T47D (cell line): Measurements from ENCODE around the gene FARP1.
"Not testable (repeated sequence)": the region's sequence is repeated elsewhere in the genome, so short reads cannot be mapped to it uniquely, and the experiment has no call there.

Experiments
- DNase-seq, 2 experiments: peaks; one replicate each; pipeline versions ENCODE4 v3.0.0 to v3.0.0-alpha.2; 2011 to 2012; ENCODE audit warnings: low read depth in 1 of 2, low spot score in 1 of 2
- JUND ChIP-seq: IDR thresholded peaks from 2 replicates; pipeline ENCODE4 v1.6.1; 2012; ENCODE audit warnings: low read depth
- in situ Hi-C: cut with HindIII; loops from 2 replicates; pipeline ENCODE4 v1.10.0; 2016; ENCODE audit warnings: low sequenced_read_pairs, low pct_unique_long_range_greater_than_20kb

The FARP1 gene

DNA sequence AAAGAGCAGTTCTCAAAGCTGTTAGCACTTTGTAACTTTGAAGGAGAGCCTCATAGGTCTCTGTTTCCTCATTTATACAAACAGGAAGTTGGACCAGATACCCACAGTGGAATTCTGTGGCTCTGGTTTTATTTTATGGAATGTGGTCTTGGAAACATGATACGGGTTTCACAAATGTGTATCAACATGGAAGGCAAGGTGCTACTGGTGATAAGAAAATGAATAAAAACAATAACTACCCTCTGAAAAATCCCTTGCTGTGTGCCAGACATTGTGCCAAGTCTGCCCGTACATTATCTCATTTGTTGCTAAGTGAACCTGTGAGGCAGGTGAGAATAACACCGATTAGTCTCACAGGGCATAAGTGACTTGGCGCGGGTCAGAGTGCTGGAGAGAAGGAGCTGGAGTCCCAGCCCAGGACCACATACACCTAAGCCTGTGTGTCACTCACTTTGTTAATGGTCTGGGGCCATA is 79.2 kb downstream of the FARP1 start:
- in situ Hi-C loops, result no loop called here
- DNase-seq, result no peak

DNA sequence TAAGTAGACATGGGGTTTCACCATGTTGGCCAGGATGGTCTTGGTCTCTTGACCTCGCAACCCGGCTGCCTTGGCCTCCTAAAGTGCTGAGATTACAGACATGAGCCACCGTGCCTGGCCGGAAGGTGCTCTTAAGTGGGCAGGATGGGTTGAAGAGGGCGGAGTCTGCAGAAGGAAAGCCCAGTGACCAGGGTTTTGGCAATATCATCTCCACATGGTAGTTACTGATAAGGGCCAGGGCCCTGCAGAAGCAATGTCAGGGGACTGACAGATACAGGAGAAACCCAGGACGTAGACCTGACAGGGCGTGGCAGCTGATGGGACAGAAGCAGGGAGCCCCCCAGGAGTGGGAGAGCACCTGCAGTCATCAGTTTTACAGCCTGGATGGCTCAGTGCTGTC is 79.9 kb downstream of the FARP1 start:
- in situ Hi-C loops, result no loop called here
- DNase-seq, result no peak
- TF ChIP-seq JUND, result no peak

More for the DNA sequence above, 79.2 kb downstream of the FARP1 start:
- TF ChIP-seq JUND, result no peak

DNA sequence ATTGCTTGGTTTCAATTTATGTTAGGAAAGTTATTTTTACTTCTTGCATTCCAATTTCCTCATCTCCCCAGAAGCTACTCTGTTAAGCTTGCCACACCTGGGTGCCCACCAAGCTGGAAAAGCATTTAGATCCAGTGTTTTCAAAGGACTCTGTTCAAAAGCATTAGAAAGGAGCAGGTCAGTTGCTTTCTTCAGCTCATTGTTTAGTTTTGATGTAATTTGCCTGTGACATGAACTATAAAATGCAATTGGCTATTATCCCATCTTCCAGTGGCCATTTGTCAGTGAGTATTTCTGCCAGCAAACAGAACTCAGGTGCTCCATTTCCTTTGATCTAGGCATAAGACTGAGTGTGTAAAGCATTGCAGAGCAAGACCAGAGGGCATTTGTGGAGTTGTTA is 80.8 kb downstream of the FARP1 start:
- in situ Hi-C loops, result no loop called here
- TF ChIP-seq JUND, result no peak
- peak in 1 of 2 experiments; percentile 6 for DNase-seq

DNA sequence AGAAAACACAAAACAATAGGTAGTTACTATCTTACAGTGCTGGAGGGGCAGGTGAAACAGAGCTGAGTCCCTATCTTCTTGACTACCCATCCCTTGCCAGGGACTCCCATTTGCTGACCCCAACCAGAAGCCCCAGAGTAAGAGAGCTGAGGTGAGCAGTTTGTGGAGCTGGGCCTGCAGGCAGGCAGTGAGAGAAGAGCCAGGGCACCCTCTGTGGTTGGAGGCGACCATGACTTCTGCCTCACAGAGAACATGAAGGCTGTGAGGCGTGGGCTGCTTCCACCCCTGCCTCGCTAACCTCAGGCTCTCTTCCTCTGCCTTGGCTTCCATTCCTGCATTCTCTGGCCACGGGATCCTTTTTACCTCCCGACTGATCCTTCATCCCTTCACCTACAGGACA is 81.7 kb downstream of the FARP1 start:
- DNase-seq, result no peak
- in situ Hi-C loops, result no loop called here
- TF ChIP-seq JUND, result no peak

DNA sequence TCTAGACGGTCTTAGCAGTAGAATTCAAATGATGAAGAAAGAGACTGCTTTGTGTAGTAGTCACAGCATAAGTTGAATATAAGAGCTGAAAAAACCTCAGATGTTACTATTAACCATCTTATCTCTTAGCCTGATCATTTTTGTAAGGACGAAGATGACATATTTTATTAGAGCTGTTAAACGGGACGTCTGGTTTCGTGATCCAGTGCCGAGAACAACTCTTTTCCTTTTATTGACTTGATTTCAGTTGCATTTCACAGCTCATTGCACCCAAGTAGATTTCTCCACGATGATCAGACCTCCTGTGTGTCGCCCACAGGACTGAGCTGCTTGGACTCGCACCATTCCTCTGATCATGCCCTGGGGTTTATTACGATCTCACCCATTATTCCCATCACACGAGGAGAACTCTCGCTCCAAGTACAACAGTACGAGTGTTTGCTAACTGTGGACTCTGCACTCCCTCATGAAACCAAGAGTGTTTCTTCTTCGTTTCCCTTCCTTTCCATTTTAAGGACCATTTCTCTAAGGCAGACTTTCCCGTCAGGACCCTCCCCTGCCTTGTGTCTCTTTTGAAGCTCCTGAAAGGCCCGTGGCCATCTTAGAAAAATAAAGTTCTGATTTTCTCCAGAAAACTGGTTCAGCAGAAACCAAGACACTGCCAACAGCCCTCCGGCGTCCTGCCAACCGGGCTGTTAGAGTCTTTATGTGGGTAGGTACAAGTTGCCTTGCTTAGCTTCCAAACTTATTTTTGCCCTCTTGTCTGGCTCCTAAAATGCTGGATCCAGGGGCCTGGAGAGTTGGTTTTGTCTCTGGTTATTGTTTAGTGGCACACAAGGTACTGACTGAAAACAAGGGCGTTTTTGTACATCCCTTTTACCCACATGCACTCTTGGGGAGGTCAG is 82.4 kb downstream of the FARP1 start:
- in situ Hi-C loops, result no loop called here

DNA sequence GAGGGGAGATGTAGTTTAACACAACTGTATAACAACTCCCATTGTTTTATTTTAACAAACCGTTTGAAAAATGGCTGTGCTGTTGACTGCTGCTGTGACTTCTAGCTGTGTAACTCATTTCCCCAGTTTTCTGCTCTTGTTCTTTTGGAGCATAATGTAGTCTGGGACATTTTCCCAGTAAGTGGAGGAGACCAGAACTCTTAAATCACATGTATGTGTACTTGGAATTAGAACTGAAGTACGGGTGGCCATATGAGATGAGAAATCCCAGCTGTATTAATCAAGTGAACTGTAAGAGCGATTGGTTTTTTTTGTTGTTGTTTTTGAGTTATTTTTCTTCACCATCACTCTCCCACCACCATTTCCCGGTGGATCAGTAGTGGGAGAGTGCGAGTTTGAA is 83.6 kb downstream of the FARP1 start:
- in situ Hi-C loops, result no loop called here
- no peak for TF ChIP-seq JUND
- no peak for DNase-seq

More for the DNA sequence above, 82.4 kb downstream of the FARP1 start:
- TF ChIP-seq JUND, result no peak
- DNase-seq, result no peak

DNA sequence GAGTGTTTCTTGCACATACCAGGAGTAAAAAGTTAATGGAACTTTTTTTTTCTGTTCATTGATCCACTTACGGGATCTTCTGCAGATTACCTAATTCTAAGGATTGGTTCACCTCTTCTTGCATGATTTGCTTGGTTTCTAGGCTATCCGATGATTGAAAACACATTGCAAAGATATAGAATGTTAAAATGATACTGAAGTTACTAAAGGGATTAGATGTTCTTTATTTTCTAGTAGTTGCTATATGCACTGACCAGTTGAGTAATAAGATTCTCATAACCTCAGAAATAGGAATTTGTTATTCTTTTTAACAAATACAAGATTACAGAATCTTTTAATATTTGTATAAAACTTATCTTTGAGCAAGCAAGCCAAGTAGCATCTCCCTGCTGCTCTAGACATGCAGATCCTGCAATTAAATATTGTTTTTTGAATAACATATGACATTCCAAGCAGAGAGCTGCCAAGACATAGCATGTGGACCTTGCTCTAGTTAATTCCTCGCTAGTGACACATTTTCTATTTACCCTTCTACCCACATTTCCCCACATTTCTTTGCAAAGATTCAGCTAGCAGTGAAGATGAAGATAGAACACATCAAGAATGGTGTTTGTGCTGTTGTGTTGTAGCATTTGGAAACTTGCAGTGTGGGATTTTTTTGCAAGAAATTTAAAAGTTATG is 85.9 kb downstream of the FARP1 start:
- in situ Hi-C loops, result no loop called here
- TF ChIP-seq JUND, result no peak
- DNase-seq, result no peak

DNA sequence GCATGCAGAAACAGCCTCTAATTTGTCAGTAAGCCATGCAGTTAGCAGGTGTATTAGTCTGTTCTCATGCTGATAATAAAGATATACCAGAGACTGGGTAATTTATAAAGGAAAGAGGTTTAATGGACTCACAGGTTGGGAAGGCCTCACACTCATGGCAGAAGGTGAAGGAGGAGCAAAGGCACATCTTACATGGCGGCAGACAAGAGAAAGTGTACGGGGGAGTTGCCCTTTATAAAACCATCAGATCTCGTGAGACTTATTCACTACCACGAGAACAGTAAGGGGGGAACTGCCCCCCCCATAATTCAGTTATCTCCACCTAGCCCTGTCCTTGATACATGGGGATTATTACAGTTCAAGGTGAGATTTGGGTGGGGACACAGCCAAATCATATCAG is 87.9 kb downstream of the FARP1 start:
- DNase-seq, in situ Hi-C loops: not testable (repeated sequence)

DNA sequence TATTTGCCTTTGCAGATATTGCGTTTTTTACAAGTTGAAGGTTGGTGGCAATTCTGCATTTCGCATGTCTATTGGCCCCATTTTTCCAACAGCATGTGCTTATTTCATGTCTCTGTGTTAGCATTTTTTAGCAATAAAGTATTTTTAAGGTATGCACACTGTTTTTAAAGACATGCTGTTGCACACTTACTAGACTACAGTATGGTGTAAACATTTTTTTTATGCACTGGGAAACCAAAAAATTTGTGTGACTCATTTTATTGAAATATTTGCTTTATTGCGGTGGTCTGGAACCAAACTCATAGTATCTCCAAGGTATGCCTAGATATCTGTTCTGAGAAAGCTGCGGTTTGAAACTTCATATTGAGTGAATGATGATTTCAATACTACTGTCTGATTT is 89.6 kb downstream of the FARP1 start:
- TF ChIP-seq JUND, result no peak
- in situ Hi-C loops, result no loop called here
- no peak for DNase-seq

DNA sequence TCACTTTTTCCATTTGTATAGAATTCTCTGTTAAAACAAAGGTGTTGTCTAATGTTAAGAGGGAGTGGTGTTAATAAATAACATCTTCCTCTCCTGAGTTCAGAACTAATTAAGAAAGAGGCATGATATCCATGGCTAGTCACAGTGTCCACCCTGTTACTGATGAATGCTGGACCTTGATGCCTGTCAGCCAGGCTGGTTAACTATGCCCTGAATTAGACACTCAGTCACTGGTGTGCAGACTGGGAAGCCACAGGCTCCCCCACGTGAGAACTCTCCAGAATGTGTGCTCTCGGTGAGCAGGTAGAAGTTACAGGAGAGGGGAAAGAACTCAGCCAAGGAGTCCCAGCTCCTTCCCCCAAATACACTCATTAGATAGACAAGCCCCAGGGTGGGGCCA is 90.2 kb downstream of the FARP1 start:
- TF ChIP-seq JUND, result no peak
- in situ Hi-C loops, result no loop called here
- no peak for DNase-seq

DNA sequence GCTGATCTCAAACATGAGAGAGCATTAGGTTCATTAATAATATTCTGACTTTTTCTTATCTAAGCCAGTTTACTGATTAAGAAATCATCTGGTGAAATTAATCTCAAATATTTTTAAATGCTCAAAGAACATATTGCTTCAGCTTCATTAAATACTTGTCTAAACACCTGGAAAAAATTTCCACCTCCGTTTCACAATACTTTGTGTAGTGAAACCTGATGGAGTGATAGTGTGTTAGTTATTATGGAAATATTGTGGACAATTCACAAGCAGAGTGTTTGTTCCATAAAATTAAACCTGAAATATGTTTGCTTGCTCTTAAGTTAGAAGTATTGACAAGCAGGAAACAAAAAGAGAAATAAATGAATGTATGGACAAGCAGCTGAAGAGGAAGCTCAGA is 91.5 kb downstream of the FARP1 start:
- in situ Hi-C loops, result no loop called here
- DNase-seq, result peak in 1 of 2 experiments; percentile 6
- no peak for TF ChIP-seq JUND

DNA sequence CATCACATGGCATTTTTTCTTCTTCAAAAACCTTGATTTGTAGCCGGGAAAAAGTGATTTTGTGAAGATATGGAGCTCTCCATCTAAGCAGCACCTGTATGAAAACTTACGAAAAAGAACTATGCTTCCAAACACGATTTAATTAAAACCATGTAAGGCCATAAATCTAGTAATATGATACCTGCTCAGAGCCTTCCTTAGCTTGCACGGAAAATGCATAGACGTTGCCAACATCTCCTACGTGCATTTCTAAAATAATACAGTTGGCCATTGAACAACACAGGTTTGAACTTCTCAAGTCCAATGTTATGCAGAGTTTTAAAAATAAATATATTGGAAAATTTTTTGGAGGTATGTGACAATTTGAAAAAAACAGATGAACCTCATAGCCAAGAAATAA is 93.3 kb downstream of the FARP1 start:
- in situ Hi-C loops, result no loop called here
- no peak for DNase-seq

DNA sequence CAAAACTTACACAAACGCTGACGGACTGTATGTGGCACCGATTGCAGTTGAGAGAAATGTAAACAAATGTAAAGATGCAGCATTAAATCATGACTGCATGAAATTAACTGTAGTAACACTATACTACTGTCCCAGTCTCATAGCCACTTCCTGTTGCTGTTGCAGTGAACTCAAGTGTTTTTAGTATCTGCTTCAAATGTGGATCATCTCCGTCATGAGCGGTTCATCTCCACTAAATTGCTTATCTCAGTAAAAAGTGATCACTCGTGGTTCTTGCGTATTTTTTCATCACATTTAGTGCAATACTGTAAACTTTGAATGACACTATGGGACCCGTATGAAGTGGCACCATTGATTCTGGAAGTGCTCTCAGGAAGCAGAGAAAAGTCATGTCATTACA is 94.4 kb downstream of the FARP1 start:
- no peak for DNase-seq
- in situ Hi-C loops, result no loop called here
- TF ChIP-seq JUND, result no peak

More for the DNA sequence above, 93.3 kb downstream of the FARP1 start:
- TF ChIP-seq JUND, result no peak
